T-helper 1 cell treated with Interleukin-12 subunit alpha and Interleukin-12 subunit beta and Interleukin-4 antibody, amounts not matched to agents 30 μg/mL and 1 μg/mL, for 36 hours (primary cell): ENCODE results near the gene RASSF1.

ENCODE experiments used
- H3K27ac Mint-ChIP-seq: one replicate; pipeline ENCODE4 v1.8.0; 2021; ENCODE audit warnings: mild to moderate bottlenecking, mixed read lengths
- H3K27me3 Mint-ChIP-seq: one replicate; pipeline ENCODE4 v1.8.0; 2021; ENCODE audit warnings: low read depth, mixed read lengths
- H3K36me3 Mint-ChIP-seq: one replicate; pipeline ENCODE4 v1.8.0; 2021; ENCODE audit warnings: low read depth, mixed read lengths
- H3K4me1 Mint-ChIP-seq: one replicate; pipeline ENCODE4 v1.8.0; 2021; ENCODE audit warnings: low read depth, mixed read lengths
- H3K4me3 Mint-ChIP-seq: one replicate; pipeline ENCODE4 v1.8.0; 2021; ENCODE audit warnings: mild to moderate bottlenecking, moderate library complexity, mixed read lengths
- H3K9me3 Mint-ChIP-seq: one replicate; pipeline ENCODE4 v1.8.0; 2021; ENCODE audit warnings: mixed read lengths

RASSF1 gene

DNA sequence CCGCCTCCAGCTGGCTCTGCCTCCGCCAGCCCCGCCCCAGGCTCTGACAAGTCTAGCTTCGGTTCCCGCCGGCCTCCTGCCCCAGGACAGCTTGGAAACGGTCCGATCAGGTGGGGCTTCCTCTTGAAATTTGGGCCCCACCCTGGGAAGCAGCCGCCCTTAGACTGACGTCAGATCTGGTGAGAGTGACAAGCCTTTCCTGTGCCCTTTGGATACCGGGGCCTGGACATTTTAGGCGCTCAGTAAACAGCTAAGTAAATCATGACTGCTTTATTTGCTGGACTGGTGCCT lies 41.1 kb downstream of the RASSF1 start:
- Mint-ChIP-seq H3K27me3 (no peaks in the 10 kb centered on the region), H3K4me3 (peak overlapping the region; percentile 96), H3K36me3 (peaks cover 3% of the 10 kb centered on the region), H3K27ac (peak overlapping the region; percentile 95), H3K9me3 (no peaks in the 10 kb centered on the region), H3K4me1 (peaks cover 24% of the 10 kb centered on the region)

DNA sequence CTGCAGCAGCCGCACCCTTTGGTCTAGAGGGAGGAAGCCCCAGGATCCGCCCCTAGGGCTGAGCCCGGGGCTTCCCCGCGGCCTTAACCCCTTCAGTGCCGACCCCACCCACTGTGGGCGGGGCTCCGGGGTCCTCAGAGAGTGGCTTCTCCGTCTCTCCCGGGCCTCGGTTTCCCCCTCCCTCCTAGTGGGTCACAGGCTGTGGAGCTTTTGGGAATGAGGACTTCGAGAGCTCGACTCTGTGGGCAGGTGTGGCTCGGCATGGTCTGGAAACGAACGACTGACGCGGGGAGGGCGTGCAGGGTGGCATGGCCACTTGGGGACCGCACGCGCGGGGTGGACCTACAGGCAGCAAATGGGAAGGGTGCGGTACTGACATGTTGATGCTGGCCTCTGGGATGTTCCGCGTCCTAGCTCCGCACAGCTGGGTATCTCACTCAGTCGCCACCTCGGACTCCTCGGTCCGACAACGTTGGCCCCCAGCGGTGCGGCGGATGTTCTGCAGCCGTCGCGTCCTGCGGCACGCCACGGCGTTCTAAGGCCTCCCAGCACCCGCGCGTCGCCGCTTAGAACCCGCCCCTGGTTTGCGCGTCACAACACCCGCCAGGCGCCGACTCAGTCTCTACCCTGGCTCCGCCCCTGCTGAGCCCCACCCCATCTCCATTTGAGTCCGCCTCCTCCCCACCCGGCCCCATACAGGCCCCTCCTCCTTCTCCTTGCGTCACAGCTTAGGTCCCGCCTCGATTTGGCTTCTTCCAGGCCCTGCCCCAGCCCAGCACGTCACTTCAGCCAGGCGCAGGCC lies 41.6 kb downstream of the RASSF1 start, which contains the start of the genes HYAL3 and NAA80:
Gene HYAL3 (minus strand): TSS at position 570 of the 802 bp plus-strand sequence. CDS start 3,803 bp downstream, outside the sequence.
Gene NAA80 (minus strand): TSS at position 570 of the 802 bp plus-strand sequence. CDS start 1,942 bp downstream, outside the sequence.
- Mint-ChIP-seq H3K4me3 (peak within 1 kb of the TSS; percentile 96), H3K27me3 (no peaks in the 10 kb centered on the region), H3K4me1 (peaks cover 24% of the 10 kb centered on the region), H3K27ac (peak within 1 kb of the TSS; percentile 95), H3K9me3 (no peaks in the 10 kb centered on the region), H3K36me3 (peaks cover 3% of the 10 kb centered on the region)

DNA sequence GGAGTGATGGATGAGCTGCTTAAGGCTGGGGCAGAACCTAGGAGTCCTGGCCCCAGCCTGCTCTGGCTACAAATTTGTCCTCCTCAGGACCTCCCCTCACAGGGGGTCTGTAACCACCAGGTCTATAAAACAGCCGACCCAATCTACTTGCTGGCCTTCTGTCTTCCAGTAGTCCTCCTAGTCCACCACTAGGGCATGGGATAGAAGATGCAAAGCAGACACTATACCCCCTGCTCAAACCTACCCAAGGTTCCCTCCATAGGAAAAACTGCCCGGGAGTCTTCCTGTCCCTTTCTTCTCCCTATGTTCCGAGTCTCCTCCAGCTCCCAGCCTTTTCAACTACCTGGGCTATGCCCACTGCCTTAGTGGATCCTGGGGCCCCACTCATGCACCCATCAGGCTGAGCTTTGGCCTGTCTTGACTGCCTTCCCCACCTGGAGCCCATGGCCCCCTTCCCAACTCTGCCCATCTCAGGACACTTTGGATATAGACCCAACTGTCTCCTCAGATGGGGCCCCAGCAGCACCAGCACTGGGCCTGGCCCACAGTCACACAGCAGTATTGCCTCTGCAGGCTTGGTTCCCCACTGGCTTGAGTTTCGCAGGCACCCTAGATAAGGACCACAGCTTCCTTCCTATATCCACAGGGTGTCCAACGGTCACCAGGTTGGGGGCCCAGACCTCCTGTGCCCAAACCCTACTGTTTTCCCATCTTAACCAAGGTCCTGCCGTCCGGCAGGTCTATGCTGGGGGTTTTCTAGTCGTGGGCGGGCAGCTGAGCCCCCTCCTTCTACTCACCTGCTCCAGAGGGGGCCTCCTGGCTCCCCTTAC lies 42.5 kb downstream of the RASSF1 start:
- peaks cover 3% of the 10 kb centered on the region for H3K36me3 Mint-ChIP-seq
- H3K4me3 Mint-ChIP-seq = peak overlapping the region; percentile 96
- H3K27ac Mint-ChIP-seq = peak overlapping the region; percentile 95
- no peaks in the 10 kb centered on the region for H3K9me3 Mint-ChIP-seq
- H3K4me1 Mint-ChIP-seq = peaks cover 26% of the 10 kb centered on the region
- H3K27me3 Mint-ChIP-seq = no peaks in the 10 kb centered on the region

DNA sequence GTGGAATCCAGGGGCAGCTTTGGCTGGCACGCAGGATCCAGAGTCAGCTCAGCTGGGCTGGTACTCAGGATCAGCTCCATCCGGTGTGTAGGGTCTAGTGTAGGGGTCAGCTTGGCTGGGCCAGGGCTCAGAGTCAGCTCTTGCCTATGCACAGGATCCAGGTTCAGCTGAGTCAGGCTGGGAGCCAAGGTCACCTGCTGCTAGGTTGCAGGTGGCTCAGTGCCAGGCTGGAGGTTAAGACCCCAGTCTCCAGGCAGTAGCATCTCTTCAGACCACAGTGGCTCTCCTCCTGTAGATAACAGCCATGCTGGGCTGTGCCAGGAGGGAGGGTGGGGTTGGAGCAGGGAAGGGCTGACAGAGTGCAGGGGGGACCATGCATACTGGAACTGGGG lies 43.3 kb downstream of the RASSF1 start:
- Mint-ChIP-seq H3K36me3 (peaks cover 3% of the 10 kb centered on the region), H3K27ac (no peak overlapping the region), H3K4me3 (peak overlapping the region; percentile 14)

DNA sequence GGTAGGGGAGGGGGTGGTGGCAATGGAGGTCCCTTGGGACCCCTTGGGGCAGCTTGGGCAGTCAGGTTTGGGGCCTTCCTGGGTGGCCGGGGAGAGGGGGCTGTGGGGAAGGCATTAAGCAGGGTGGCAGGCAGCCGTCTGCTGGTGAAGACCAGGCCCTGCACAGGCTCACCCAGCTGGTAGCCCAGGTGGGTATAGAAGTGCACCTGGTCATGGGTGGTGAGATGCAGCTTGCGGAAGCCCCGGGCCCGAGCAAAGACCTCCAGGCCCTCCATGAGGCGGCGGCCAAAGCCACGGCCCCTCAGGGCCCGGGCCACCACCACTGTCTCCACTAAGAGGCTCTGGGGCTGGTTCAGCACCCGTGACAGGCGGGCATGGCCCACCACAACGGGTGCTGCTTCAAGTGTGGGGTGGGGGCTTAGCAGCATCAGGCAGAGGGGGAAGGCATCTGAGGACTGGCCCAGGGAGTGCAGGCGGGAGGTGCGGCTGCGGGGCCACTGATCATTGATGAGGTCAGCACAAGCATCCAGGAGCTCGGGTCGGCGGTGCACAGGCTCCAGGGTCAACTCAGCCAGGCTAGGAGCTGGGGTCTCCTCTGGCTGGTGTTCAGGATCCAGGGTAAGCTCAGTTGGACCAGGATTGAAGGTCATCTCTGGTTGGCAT lies 43.8 kb downstream of the RASSF1 start:
- peaks cover 3% of the 10 kb centered on the region for H3K36me3 Mint-ChIP-seq
- no peaks in the 10 kb centered on the region for H3K9me3 Mint-ChIP-seq
- H3K27me3 Mint-ChIP-seq = no peaks in the 10 kb centered on the region
- no peak overlapping the region for H3K4me3 Mint-ChIP-seq
- H3K4me1 Mint-ChIP-seq = peaks cover 35% of the 10 kb centered on the region
- no peak overlapping the region for H3K27ac Mint-ChIP-seq

More for the DNA sequence above, 43.3 kb downstream of the RASSF1 start:
- H3K27me3 Mint-ChIP-seq = no peaks in the 10 kb centered on the region
- H3K9me3 Mint-ChIP-seq = no peaks in the 10 kb centered on the region
- H3K4me1 Mint-ChIP-seq = peaks cover 34% of the 10 kb centered on the region

DNA sequence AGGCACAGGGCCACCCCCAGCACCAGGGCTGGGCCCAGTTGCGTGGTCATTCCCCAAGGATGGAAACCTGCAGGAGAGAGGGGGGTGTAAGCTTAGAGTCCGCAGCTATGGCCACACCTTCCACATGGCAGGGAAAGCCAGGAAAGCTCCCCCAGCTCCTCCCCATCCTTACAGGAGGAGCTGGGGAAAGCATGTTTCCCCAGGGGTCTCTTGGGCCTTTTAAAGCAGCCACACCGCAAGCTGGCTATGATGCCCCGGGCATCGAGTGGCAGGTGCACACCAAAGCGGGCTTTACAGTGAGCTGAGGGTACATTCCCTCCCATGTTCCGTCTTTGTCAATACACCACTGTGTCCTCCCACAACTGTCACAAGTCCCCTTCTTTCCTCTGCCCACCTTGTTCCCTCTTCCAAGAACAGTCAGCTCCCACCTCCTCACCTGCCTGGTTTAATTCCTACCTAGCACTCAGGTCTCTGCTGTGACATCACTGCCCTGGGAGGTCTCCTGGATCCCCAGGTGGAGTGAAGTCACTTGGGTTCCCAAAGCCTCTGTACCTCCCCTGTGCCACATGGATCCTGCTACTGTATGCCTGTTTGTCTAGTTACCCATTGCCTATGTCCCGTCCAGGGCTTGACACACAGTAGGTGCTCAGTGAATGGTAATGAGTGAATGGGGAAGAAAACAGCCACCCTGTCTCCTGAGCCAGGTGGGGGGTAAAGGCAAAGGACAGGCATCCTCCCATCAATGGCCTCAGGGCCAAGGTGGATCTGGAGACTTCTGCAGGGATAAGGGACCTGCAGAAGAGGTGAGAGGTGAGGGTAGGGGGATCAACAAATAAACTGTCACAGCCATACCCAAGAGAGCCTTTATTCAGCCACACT lies 44.8 kb downstream of the RASSF1 start:
- Mint-ChIP-seq H3K27me3 (no peaks in the 10 kb centered on the region), H3K36me3 (peaks cover 6% of the 10 kb centered on the region), H3K4me1 (peaks cover 39% of the 10 kb centered on the region), H3K27ac (no peak overlapping the region), H3K9me3 (no peaks in the 10 kb centered on the region), H3K4me3 (no peak overlapping the region)

DNA sequence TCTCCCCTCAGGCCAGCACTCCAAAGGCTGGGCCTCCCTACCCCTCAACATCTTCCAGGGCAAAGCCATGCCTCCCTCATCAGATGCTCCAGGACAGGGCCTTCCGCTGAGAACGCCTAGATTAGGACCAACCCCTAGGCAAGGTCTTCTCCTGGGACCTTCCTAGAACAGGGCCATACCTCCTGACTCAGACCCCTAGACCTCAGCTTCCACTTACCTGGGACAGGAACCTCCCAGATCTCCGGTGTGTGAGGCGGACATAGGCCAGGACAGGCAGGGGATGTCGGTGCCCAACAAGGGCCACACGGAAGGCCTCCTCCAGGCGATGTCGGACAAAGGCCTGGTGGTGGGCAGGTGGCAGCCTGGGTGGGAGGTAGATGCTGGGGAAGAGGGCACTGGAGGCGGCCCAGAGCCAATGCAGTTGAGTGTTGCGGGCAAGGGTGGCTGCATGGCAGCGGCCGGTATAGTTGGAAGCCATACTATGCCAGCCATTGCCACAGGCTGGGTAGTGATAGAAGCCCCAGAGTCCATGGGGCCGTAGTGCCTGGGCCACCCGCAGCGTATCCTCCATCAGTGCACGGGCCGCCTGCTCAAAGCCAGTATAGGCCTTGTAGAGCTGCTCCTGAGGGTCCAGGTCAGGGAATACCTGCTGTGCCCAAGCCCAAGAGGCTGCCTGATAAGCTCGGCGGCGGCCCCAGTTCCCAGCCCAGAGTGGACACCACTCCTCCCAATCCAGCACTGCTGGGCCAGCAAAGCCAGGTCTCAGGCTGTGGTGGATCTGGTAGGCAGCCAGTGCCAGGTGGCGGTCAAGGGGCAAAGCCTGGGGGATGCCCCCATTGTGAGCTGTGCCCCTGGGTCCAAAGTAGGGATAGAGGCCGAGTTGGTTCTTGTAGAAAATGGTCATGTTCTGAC lies 45.9 kb downstream of the RASSF1 start:
- no peak overlapping the region for H3K27ac Mint-ChIP-seq
- no peaks in the 10 kb centered on the region for H3K9me3 Mint-ChIP-seq
- H3K4me1 Mint-ChIP-seq = peaks cover 31% of the 10 kb centered on the region
- H3K27me3 Mint-ChIP-seq = no peaks in the 10 kb centered on the region
- H3K36me3 Mint-ChIP-seq = peaks cover 6% of the 10 kb centered on the region
- H3K4me3 Mint-ChIP-seq = no peak overlapping the region

DNA sequence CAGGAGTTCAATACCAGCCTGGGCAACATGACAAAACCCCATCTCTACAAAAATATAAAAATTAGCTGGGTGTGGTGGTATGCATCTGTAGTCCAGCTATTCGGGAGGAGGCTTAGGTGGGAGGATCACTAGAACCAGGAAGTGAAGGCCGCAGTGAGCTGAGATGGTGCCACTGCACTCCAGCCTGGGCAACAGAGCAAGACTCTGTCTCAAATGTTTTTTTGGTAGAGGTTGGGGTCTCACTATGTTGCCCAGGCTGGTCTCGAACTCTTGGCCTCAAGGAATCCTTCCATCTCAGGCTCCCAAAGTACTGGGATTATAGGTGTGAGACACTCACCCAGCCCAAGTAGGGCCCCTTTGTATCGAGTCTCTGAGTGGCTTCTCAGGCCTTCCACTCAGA lies 46.5 kb downstream of the RASSF1 start:
- peaks cover 6% of the 10 kb centered on the region for H3K36me3 Mint-ChIP-seq
- no peak overlapping the region for H3K4me3 Mint-ChIP-seq
- H3K27me3 Mint-ChIP-seq = no peaks in the 10 kb centered on the region
- H3K27ac Mint-ChIP-seq = no peak overlapping the region
- H3K4me1 Mint-ChIP-seq = peaks cover 31% of the 10 kb centered on the region
- H3K9me3 Mint-ChIP-seq = no peaks in the 10 kb centered on the region

DNA sequence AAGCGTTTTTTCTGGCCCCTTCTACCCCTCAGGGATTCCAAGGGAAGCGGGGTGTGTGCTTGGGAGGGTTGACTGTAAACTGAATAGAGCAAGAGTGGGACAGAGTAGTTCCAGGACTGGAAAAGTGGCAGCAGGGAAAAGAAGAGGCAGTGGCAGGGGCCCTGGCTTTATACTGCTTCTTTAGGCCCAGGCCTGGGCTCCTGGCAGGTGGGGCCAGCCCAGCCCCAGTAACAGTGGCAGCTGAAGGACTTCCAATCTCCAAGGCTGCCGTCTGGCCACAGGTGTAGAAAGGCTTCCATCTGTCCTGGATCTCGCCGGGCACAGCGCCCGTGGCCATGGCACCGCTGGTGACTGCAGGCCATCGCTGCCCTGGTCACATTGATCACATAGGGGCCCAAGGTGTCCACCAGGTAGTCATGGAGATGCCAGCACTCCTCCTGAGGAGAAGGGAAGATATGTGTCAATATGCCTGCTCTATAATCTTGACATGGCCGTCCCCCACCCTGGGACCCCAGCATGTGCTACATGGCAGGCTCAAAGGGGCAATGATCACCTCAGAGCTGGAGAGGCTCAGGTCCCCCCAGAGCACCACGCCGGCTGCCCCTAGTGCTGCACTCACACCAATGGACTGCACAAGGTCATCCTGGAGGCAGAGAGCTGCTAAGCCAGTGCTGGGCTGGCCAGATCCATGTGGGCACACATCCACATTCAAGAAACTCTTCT lies 47.4 kb downstream of the RASSF1 start:
- Mint-ChIP-seq H3K27me3 (no peaks in the 10 kb centered on the region), H3K9me3 (no peaks in the 10 kb centered on the region), H3K4me3 (peak overlapping the region; percentile 84), H3K36me3 (peaks cover 6% of the 10 kb centered on the region), H3K4me1 (peaks cover 30% of the 10 kb centered on the region), H3K27ac (peak overlapping the region; percentile 98)

DNA sequence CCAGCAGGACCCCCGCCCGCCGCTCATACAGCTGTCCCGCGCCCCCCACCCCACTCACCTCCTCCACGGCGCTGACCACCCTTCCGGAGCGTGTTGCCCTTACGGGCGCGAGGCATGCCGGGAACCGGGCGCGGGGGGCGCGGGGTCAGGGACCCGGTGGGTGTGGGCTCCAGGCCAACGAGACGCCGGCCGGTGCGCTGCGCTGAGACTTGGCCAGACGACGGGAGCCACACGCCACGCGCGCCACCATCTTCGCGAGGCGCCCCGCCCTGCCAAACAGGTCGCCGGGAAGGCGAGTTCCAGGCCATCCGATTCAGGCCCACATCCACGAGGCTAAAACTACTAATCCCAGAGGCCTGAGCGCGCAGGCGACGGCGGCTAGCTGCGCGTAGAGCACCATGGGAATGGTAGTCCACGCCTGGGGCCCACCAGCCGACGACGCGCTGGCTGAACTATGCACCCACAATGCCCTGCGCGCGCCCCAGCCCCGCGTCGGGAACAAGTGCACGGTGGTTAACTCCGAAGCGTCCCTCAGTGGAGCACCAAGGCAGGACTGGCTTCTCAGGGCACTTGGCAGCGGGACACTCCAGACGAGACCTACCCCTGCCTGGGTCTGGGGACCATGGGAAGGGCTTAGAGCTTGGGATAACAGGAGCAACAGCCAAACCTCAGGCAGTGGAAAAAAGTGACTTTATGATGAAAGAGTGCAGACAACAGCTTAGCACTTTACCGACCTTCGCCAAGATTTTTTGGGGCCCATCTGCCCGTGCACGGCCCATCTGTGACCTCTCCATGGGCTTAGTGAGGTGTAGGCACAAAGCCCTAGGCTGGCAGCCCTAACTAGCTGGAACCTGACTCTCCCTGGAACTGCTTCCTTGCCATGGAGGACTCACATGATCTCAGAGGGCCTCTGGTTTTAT lies 48.2 kb downstream of the RASSF1 start, which contains the start of gene IFRD2:
Gene IFRD2 (minus strand): TSS at position 271 of the 920 bp plus-strand sequence. CDS start 155 bp downstream, at position 116.
- Mint-ChIP-seq H3K9me3 (no peaks in the 10 kb centered on the region), H3K36me3 (peaks cover 6% of the 10 kb centered on the region), H3K4me3 (peak within 1 kb of the TSS; percentile 84), H3K4me1 (peaks cover 22% of the 10 kb centered on the region), H3K27ac (peak within 1 kb of the TSS; percentile 98), H3K27me3 (no peaks in the 10 kb centered on the region)

DNA sequence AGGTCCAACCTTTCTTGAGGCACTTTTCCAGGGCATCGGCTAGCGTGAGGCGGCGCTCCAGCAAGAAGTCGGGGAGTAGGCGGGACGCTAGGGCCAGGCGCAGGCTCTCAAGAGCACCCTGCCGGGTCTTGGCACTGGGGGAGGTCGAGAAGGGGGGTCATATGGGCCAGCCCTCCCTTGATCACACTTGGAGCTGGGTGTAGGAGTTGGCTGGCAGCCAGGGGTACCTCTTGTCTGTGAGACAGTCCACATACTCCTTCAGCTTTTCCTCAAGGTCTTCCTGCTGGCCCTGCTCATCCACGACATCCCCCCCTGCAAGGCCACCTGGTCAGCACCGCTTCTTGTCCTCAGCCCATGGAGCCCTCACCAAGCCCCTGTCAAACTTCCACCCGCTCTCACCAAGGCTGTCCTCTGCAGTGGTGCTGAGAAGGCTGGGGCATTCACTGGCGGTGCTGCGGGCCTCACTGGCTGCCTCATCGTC lies 50.4 kb downstream of the RASSF1 start:
- H3K27ac Mint-ChIP-seq = no peak overlapping the region
- no peaks in the 10 kb centered on the region for H3K9me3 Mint-ChIP-seq
- peaks cover 15% of the 10 kb centered on the region for H3K4me1 Mint-ChIP-seq
- peaks cover 6% of the 10 kb centered on the region for H3K36me3 Mint-ChIP-seq
- no peaks in the 10 kb centered on the region for H3K27me3 Mint-ChIP-seq
- no peak overlapping the region for H3K4me3 Mint-ChIP-seq
